GM23248 (cell line): ENCODE measurements around the gene DHDH.

Source experiments
- EZH2 ChIP-seq: fragments of 200-600 bp; sonication (generic); IDR thresholded peaks from 2 replicates; pipeline ENCODE4 v1.6.1; 2018; ENCODE audit warnings: antibody characterized with exemption, mild to moderate bottlenecking; ENCODE audit not compliant: insufficient read depth, poor library complexity, severe bottlenecking
- EZH2phosphoT487 ChIP-seq: fragments of 200-600 bp; sonication (generic); IDR thresholded peaks from 2 replicates; pipeline ENCODE4 v1.6.1; 2018; ENCODE audit warnings: antibody characterized with exemption, moderate library complexity, mild to moderate bottlenecking, low read depth; ENCODE audit not compliant: insufficient read depth

DNA sequence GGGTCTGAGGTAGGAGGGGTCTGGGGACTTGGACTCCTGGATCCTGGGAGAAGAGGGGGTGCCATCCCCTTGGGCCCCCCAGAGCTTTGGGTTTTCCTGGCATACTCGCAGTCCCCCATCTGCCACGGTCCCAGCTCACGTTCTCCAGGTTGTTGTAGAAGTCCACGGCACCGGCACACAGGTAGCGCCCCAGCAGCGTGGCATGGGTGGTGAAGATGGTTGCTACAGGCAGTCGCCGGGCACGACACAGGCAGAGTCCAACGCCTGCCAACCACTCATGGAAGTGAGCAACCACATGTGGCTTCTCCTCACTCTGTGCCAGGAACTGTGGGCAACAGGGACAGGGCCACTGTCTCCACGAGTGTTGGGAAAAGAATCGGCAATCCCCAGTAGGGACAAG lies 52.2 kb downstream of the DHDH start:
- TF ChIP-seq EZH2 (no peak), EZH2phosphoT487 (no peak)
